ENCODE data around the gene RUSF1. TPM values are rescaled to one million over a fixed set of nuclear protein-coding genes. Genes with fewer than 3 reads are reported as not detected.
"Not testable (repeated sequence)": the region's sequence is repeated elsewhere in the genome, so short reads cannot be mapped to it uniquely, and the experiment has no call there.

Gene RUSF1
- total RNA-seq, 2 experiments from 2014 or later = 53.9 to 60.2 TPM

DNA sequence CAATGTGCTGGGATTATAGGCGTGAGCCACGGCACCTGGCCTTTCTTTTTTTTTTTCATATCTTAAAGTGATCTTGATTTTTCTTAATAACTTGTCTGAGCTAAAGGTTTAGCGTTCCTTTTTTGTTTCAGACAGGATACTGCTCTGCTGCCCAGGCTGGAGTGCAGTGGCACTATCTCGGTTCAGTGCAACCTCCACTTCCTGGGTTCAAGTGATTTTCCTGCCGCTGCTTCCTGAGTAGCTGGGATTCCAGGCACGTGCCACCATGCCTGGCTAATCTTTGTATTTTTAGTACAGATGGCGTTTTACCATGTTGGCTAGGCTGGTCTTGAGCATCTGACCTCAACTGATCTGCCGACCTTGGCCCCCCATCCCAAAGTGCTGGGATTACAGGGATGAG lies 4.0 kb downstream of the RUSF1 start:
- no peak for DNase-seq
- H3K36me3 Mint-ChIP-seq = no peaks in the 10 kb centered on the region
- no peaks in the 10 kb centered on the region for H3K9me3 Mint-ChIP-seq
- peak overlapping the region; percentile 9 for H3K27ac Mint-ChIP-seq
- peaks cover 34% of the 10 kb centered on the region for H3K4me1 Mint-ChIP-seq
- no peak for ATAC-seq (ENCODE audit: low read depth)
- H3K4me3 Mint-ChIP-seq = no peak overlapping the region
- no peaks in the 10 kb centered on the region for H3K27me3 Mint-ChIP-seq
- POLR2A ChIA-PET = interaction anchor here (1.3 kb wide), 1 partner anchor 209 kb away, joined by 5 read pairs; a partner anchor contains a TSS

DNA sequence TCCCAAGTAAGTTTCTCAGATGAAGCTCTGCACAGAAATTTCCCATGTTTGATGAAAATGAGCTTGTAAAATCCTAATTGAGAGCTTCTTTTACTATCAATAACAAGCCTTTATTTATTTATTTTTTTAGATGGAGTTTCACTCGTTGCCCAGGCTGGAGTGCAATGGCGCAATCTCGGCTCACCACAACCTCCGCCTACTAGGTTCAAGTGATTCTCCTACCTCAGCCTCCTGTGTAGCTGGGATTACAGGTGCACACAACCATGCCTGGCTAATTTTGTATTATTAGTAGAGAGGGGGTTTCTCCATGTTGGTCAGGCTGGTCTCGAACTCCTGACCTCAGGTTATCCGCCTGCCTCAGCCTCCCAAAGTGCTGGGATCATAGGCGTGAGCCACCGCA lies 4.6 kb downstream of the RUSF1 start:
- H3K9me3 Mint-ChIP-seq; DNase-seq; ATAC-seq (ENCODE audit: low read depth); H3K4me3 Mint-ChIP-seq; H3K36me3 Mint-ChIP-seq; H3K27me3 Mint-ChIP-seq; H3K27ac Mint-ChIP-seq: not testable (repeated sequence)
- peaks cover 28% of the 10 kb centered on the region for H3K4me1 Mint-ChIP-seq
- POLR2A ChIA-PET = interaction anchor here (1.3 kb wide), 1 partner anchor 210 kb away, joined by 5 read pairs; a partner anchor contains a TSS

DNA sequence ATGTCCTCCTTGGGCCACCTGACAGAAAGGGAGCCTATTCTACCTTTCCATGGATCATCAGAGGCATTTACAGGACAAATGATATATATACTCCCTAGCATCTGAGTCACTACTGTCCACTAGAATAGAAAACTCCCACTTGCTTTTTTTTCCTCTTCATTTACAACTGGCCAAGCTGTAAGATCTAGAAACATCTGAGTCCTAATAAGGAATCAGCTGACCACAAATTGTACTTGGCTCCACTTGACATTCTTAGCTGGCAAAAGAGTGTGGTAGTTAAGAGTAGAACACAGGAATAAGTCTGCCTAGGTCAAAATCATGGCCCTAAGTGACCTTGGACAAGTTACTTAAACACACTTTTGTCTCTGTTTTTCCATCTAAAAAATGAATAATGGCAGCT lies 5.2 kb downstream of the RUSF1 start:
- DNase-seq (no peak), ATAC-seq (ENCODE audit: low read depth) (no peak)
- Mint-ChIP-seq H3K27me3 (no peaks in the 10 kb centered on the region), H3K4me1 (peaks cover 28% of the 10 kb centered on the region), H3K9me3 (no peaks in the 10 kb centered on the region), H3K4me3 (no peak overlapping the region), H3K36me3 (no peaks in the 10 kb centered on the region), H3K27ac (no peak overlapping the region)
- POLR2A ChIA-PET = no interaction called here

DNA sequence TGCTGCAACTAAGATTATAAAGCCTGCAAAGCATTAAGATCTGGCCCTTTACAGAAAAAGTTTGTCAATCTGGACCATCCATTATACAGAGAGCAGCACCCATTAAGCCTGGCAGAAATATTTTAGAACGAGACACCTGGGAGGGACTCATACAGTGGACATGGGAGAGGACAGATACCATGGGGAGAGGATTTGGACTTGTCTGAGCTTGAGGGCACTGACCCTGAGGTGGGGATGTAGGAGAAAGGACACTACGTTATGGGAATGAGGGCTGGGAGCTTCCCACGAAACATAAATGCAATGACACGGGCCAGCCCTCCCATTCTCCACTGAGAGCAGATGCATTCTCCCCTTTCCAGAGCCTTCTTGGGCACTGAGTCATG lies 6.2 kb downstream of the RUSF1 start:
- POLR2A ChIA-PET = no interaction called here
- no peak for DNase-seq
- no peak overlapping the region for H3K27ac Mint-ChIP-seq

DNA sequence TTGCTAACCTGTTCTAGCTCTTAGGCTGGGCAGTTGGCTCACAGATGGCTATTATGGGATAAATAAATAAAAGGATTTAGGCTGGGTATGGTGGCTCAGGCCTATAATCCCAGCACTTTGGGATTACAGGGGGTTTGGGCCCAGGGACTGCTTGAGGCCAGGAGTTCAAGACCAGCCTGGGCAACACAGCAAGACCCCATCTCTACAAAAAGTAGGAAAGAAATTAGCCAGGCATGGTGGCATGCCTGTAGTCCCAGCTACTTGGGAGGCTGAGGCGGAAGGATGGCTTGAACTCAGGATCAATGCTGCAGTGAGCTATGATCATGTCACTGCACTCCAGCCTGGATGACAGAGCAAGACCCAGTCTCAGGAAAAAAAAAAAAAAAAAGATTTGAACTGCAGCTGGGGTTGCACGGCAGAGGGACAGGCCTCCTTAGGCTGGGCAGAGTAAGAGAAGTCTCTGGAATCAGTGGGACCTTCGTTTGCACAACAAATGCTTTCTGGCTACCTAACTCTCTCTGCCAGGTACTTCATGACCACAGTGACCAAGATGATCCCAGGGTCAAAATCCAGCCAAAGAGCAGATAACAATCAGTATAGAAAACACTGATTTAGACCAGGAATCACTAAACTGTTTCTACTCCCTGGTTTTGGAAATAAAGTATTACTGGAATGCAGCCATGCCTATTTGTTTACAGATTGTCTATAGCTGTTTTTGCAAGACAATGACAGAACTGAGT lies 6.8 kb downstream of the RUSF1 start:
- H3K27ac Mint-ChIP-seq = no peak overlapping the region
- POLR2A ChIA-PET = interaction anchor here (0.6 to 1.1 kb wide), 2 partner anchors 16 to 177 kb away, joined by 3 read pairs; no protein-coding TSS in a partner anchor
- no peak for DNase-seq

More for the DNA sequence above, 6.2 kb downstream of the RUSF1 start:
- Mint-ChIP-seq H3K4me3 (no peak overlapping the region), H3K36me3 (no peaks in the 10 kb centered on the region), H3K9me3 (no peaks in the 10 kb centered on the region), H3K27me3 (no peaks in the 10 kb centered on the region), H3K4me1 (peaks cover 21% of the 10 kb centered on the region)
- no peak for ATAC-seq (ENCODE audit: low read depth)

DNA sequence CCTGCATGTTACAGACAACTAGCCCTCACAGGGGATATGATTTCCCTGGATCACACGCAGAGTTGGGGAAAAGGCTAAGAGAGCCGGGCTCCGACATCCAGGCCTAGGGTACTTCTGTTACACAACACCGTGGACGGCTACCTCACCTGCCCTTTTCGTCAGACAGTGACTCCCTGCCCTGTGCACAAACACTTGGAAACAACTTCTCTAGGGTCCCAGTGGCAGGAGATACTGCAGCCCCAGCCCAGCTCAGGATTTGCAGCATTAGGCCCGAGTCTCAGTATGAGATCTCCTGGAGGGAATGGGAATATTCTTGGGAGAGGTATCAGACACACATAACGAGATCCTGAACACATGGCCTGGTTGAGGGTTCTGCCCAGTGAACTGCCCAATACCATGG lies 8.3 kb downstream of the RUSF1 start:
- no peaks in the 10 kb centered on the region for H3K27me3 Mint-ChIP-seq
- no peak overlapping the region for H3K4me3 Mint-ChIP-seq
- no peaks in the 10 kb centered on the region for H3K9me3 Mint-ChIP-seq
- POLR2A ChIA-PET = no interaction called here
- no peaks in the 10 kb centered on the region for H3K36me3 Mint-ChIP-seq
- peaks cover 9% of the 10 kb centered on the region for H3K4me1 Mint-ChIP-seq
- no peak overlapping the region for H3K27ac Mint-ChIP-seq
- ATAC-seq (ENCODE audit: low read depth) (no peak), DNase-seq (no peak)

More for the DNA sequence above, 6.8 kb downstream of the RUSF1 start:
- H3K4me1 Mint-ChIP-seq = peaks cover 18% of the 10 kb centered on the region
- no peaks in the 10 kb centered on the region for H3K36me3 Mint-ChIP-seq
- no peaks in the 10 kb centered on the region for H3K27me3 Mint-ChIP-seq
- no peak for ATAC-seq (ENCODE audit: low read depth)
- H3K4me3 Mint-ChIP-seq = no peak overlapping the region
- no peaks in the 10 kb centered on the region for H3K9me3 Mint-ChIP-seq

DNA sequence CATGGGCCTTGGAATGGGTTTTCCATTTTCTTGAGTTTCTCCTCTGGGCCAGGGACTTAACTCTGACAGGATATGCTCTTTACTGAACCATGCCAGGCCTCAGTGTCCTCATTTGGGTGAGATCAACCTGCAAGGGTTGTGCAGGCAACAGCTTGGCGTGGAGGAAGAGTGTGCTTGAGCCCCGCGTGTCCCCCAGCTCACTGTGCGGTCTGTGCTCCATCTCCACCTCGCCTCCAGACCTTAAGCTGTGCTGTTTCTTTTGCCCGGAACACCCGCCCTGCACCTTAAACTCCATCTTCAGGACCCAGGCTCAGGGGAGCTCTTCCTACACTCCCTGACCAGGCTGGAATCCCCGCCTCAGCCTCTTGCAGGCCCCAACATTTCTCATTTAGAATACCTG lies 9.7 kb downstream of the RUSF1 start:
- H3K27me3 Mint-ChIP-seq = no peaks in the 10 kb centered on the region
- no peak for DNase-seq
- H3K9me3 Mint-ChIP-seq = no peaks in the 10 kb centered on the region
- no peak for ATAC-seq (ENCODE audit: low read depth)
- POLR2A ChIA-PET = interaction anchor here (1.0 kb wide), 1 partner anchor 10 kb away, joined by 5 read pairs; the partner anchor contains the start of gene RUSF1
- H3K27ac Mint-ChIP-seq = no peak overlapping the region
- H3K4me3 Mint-ChIP-seq = no peak overlapping the region
- no peaks in the 10 kb centered on the region for H3K36me3 Mint-ChIP-seq
- H3K4me1 Mint-ChIP-seq = peaks cover 1% of the 10 kb centered on the region

DNA sequence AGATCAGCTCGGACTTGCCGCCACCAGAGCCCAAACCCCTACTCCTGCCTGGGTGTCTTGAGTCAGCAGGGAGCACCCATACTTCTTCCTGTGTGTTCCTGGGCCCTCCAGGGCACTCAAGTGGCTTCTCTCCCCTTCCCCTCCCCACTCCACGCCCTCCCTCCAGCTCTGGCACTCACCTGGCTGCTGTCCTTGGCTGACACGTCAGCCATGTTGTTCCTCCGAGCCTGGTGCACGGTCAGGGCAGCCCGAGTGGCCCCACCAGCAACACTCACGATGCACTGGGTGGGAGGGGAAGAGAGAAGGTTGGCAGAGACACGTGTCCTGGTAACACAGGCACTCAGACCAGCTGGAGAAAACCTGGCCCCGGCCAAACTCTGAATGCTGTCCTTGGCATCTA lies 11.5 kb downstream of the RUSF1 start:
- Mint-ChIP-seq H3K4me3 (no peak overlapping the region), H3K36me3 (no peaks in the 10 kb centered on the region), H3K9me3 (no peaks in the 10 kb centered on the region), H3K27me3 (no peaks in the 10 kb centered on the region), H3K27ac (no peak overlapping the region), H3K4me1 (no peaks in the 10 kb centered on the region)
- DNase-seq (no peak), ATAC-seq (ENCODE audit: low read depth) (no peak)
- POLR2A ChIA-PET = no interaction called here

DNA sequence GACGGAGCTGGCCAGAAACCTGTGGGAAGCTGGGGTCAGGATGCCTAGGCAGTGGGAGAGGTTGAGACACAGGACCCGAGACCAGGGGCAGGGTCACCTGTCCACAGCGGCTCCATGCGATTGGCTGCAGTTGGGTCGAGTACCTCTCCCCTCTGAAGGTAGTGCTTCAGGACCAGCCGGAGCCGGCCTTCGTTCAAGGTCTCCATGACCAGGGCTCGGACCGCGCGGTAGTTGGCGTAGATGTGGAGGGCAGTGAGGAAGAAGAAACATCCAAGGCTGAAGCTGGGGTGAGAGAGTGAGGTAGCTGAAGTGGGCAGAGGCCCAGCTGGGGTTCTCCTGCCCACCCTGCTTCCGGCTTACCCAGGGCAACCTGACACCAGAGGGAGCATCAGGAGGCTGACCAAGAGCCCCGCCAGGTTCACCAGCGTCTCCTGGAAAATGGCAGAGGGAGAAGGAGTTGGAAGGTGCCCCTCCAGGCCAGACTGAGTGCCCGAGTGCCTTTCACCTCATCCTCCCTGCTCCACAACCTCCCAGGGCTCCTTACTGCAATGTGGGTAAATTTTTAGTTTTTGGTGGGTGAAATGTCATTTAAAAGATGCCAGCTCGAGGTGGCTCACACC lies 14.6 kb downstream of the RUSF1 start:
- no peaks in the 10 kb centered on the region for H3K9me3 Mint-ChIP-seq
- peaks cover 4% of the 10 kb centered on the region for H3K4me1 Mint-ChIP-seq
- POLR2A ChIA-PET = interaction anchor here (1.2 kb wide), 1 partner anchor 15 kb away, joined by 5 read pairs; the partner anchor contains the start of gene RUSF1
- ATAC-seq (ENCODE audit: low read depth) (no peak), DNase-seq (no peak)
- H3K27me3 Mint-ChIP-seq = no peaks in the 10 kb centered on the region
- no peak overlapping the region for H3K27ac Mint-ChIP-seq
- no peaks in the 10 kb centered on the region for H3K36me3 Mint-ChIP-seq
- H3K4me3 Mint-ChIP-seq = no peak overlapping the region

DNA sequence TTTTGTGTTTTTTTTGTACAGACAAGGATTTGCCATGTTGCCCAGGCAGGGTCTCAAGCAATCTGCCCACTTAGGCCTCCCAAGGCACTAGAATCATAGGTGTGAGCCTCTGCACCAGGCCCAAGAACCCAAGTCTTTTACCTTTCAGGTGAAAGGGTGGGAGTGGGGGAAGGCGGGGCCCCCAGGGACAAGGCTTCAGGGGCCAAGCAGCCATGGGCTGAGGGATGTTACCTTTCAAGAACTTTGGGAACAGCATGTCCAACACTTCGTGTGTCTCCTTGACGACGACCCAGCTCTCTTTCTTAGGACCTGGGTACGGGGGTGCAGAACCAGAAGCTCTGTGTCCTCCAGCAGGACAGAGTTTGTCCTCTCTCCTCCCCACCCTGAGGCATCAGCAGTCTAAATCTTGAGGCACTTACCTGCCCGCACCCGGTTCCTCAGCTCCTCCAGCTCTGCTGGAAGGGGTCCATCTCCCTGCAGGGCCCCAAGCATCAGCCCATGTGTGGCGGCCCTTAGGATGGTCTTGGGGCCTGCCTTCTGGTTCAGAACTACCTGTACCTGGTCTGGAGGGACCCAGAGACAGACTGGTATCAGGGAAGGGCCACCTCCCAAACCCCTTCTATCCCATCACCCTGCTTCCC lies 16.3 kb downstream of the RUSF1 start:
- Mint-ChIP-seq H3K27me3 (no peaks in the 10 kb centered on the region), H3K9me3 (no peaks in the 10 kb centered on the region), H3K27ac (no peak overlapping the region), H3K36me3 (no peaks in the 10 kb centered on the region), H3K4me3 (no peak overlapping the region), H3K4me1 (peaks cover 4% of the 10 kb centered on the region)
- POLR2A ChIA-PET = no interaction called here
- ATAC-seq (ENCODE audit: low read depth) (no peak), DNase-seq (no peak)

DNA sequence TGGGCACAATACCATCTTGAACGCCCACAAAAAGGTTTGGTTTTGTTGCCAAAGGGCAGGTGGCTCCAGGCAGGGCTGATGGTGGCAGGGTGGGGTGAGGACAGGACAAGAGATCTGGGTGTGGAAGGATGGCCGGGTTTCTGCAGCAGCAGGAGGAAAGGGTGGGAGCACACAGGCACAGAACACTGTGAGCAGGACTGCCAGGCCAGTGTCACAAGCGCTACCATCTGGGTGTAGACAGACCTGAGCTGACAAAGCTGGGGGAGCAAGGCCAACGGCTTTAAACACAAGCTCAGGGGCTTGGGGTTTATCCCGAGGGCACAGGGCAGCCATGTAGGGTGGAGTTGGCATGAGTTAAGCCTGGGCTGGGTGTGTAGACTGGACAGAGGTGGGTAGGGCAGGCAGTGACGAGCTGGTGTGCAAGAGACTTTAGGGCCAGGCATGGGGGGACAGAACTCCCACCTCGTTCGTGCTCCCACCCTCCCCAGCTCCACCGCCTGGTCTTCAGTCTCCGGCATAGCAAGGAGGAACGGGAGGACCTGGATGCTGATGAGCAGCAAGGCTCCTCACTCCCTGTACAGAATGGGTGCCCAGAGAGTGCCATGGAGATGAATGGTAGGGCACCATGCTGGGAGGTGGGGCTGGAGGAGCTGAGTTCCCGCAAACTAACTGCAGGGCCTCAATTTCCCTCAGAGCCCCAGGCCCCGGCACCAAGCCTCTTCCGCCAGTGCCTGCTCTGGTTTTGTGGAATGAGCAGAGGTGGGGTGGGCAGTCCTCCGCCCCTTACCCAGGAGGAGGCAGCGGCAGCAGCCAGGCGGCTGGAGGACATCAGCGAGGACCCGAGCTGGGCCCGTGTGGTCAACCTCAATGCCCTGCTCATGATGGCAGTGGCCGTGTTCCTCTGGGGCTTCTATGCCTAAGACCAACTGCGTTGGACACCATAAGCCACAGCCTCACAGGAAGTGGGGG lies 18.3 kb downstream of the RUSF1 start:
- Mint-ChIP-seq H3K36me3 (no peaks in the 10 kb centered on the region), H3K4me3 (no peak overlapping the region), H3K27ac (peak overlapping the region; percentile 18), H3K4me1 (peaks cover 4% of the 10 kb centered on the region), H3K9me3 (no peaks in the 10 kb centered on the region), H3K27me3 (peaks cover 3% of the 10 kb centered on the region)
- DNase-seq (no peak), ATAC-seq (ENCODE audit: low read depth) (no peak)
- POLR2A ChIA-PET = interaction anchor here (1.5 to 1.8 kb wide), 2 partner anchors 13 to 29 kb away, joined by 6 read pairs; no protein-coding TSS in a partner anchor

DNA sequence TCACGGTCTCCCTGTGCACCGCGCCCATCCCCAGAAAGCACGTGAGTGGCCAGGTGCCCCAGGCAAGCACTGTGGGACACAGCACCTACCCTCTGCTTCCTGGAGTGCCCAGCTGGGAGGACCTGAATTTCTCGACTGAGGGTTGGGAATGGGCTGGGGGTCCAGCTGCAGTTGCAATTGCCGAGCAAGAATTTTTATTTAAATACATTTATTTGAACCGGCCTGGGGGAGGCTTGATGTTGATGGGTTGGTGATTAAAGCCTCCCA lies 19.0 kb downstream of the RUSF1 start:
- DNase-seq (no peak), ATAC-seq (ENCODE audit: low read depth) (no peak)
- H3K4me1 Mint-ChIP-seq = peaks cover 4% of the 10 kb centered on the region
- H3K4me3 Mint-ChIP-seq = no peak overlapping the region
- peaks cover 3% of the 10 kb centered on the region for H3K27me3 Mint-ChIP-seq
- H3K36me3 Mint-ChIP-seq = no peaks in the 10 kb centered on the region
- no peaks in the 10 kb centered on the region for H3K9me3 Mint-ChIP-seq
- H3K27ac Mint-ChIP-seq = no peak overlapping the region
- POLR2A ChIA-PET = interaction anchor here (1.5 kb wide), 1 partner anchor 28 kb away, joined by 6 read pairs; no protein-coding TSS in a partner anchor
